ENCODE measurements around the gene FRAS1.
"Not testable (repeated sequence)": the region's sequence is repeated elsewhere in the genome, so short reads cannot be mapped to it uniquely, and the experiment has no call there.

FRAS1 gene

DNA sequence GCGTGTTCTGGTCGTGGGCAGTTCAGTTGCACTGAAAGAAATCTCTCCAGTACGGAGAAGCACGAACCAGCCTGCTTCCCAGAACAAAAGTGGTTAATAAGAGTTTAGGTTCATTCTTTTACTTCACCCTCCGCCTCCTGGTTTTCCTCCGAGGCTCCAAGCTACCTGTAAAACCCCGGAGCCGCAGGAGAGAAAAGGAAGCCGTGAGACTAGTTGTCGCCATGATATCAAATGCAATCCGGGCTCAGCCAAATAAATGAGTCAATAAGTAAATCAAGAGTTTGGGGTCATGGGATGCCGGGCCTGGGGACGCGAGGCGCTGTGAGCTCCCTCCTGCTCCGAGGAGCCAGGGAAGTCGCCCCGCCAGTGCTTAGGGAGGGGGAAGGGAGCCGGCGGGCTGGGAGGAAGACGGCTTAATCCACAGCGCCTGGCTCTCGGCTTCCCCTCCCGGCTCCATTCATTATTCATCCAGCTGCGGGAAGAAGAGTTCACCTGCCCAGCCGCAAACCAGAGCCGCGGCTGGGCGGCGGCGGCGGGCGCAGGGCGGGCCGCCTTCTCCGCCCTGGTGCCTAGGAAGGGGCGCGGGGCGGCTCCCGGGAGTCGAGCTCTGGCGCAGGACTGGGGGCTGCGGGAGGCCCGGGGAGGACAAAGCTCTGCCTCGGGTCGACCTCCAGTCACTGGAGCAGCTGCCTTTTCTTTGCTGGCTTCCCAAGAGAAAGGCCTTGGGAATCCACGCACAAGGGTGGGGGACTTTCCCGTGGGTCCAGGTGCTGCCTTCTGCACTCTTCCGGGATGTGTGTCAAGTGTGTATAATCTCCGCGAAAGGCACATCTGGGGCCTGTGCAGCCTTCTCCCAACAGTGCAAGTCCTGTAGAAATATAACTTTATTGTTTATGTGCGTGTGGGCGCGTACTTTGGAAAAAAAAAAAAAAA lies 1.7 kb downstream of the FRAS1 start:
- no peak for DNase-seq (ENCODE audit: low read depth in 2 of 2)

DNA sequence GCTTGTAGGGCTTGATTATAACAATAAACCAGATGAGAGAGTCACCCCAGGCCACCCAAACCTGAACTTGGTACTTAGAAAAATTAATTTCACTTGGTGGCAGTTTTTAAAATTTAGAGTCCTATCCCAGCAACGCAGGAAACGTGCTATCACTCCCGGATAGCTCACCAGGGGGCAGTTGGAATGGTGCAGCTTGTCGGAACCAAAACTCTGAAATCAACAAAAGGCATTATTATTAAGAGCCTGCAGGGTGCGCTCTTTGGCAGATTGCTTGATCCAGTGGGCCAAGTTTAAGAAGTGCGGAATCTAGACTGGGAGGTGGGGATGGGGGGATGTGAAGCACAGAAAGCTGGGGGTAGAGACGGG lies 2.4 kb downstream of the FRAS1 start:
- no peak for DNase-seq (ENCODE audit: low read depth in 2 of 2)

GRCh38 chr4:78059938-78060337 lies 2.8 kb downstream of the FRAS1 start:
- DNase-seq (ENCODE audit: low read depth in 2 of 2): no peak

DNA sequence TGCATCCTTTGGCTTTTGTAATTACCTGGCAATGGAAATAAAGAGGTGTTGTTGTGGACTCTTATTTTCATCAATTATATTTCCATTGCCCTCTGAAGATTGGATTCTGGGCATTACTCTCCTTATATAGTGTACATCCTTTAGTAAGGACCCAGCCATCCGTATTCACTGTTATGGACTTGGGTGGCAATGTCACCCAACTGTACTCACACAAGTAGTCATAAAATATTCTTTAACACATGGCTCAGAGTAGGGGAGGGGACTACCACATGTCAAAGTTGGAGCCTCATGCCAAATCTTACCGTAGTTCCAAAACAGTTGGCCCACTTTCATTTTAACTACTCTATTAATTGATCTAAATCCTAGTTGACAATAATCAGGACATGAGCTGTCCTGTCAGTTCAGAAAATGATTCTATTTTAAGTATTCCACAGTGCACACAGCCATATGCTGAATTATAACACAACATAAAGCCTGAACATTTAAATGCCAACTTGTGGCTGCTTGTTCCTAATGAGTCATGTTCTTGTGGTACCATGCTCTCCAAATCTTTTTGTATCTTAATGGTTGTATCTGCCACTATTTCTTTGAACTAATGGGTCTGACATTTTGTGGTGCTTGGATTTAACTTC lies 4.9 kb downstream of the FRAS1 start:
- DNase-seq (ENCODE audit: low read depth in 2 of 2): no peak

DNA sequence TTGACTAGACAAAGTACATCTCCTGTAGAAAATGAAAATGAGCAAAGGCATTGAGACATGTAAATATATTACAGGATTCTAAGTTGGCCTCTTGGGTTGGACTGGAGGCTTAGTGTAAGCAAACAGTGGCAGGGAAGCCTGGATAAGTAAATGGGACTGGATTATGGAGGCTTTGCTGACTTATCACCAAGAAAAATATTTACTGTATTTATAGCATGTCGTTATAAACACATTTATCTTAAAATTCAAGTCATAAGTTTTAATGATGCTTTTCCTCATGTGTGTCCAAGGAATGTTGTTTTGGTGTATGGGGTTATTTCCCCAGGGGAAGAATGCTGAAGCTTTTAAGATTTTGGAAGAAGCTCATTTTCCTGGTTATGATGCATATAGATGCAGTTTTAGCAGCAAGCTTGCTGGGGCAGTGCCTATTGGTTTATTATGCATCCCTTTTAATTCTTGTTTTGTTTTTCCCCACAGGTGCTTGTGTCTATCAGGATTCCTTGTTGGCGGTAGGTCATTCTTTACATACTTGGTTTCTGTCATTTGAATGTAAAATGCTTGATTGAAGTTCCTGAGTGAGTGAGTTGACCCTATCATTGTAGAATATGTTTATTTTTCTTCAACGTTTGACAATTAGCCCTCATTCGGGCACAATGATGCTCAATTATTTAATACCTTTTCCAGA lies 8.5 kb downstream of the FRAS1 start:
- DNase-seq (ENCODE audit: low read depth in 2 of 2): no peak

- no peak for DNase-seq (ENCODE audit: low read depth in 2 of 2)
Measured at GRCh38 chr4:78068481-78068880, 11.4 kb downstream of the FRAS1 start.

DNA sequence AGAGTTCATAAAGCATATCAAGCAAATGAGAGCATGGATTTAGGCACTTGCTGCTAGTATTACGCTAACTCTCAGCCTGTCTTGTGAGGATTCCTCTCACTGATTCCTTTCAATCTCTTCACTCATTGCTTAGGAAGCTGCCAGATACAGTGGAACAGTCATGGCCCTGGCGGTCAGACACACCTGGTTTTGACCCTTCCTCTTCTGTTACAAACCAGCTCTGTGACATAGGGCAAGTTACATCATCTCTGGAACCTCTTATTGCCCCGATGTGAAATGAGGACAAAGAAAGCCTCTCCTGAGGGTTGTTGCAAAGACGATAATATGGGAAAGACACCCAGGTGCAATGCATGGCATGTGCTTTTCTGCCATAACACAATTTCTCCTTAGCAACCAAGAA lies 12.2 kb downstream of the FRAS1 start:
- DNase-seq (ENCODE audit: low read depth in 2 of 2): no peak

- no peak for DNase-seq (ENCODE audit: low read depth in 2 of 2)
Measured at GRCh38 chr4:78069859-78070258, 12.7 kb downstream of the FRAS1 start.

DNA sequence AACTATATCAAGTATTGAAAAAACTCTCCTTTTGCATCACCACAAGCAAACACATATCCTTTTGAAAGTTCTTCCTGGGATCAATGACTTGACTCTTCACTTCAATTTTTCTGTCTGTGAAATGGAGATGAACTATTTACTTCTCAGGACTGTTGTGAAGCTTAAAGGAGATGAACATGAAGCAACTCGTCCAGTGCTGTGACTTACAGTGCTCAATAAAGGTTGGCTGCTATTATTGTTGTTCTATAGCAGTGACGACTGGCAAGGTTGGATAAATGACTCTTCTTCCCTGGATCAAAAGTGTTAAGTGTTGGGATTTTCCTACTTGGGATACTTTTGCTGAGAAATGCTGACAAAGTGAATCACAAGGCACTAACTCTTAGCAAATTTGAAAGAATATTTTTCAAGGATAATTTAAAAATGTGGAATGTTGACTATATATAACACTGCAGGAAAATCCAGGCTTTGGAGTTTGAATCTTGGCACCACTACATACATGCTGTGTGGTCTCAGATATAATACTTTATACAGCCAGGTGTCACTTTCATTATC lies 13.7 kb downstream of the FRAS1 start:
- DNase-seq (ENCODE audit: low read depth in 2 of 2): no peak

DNA sequence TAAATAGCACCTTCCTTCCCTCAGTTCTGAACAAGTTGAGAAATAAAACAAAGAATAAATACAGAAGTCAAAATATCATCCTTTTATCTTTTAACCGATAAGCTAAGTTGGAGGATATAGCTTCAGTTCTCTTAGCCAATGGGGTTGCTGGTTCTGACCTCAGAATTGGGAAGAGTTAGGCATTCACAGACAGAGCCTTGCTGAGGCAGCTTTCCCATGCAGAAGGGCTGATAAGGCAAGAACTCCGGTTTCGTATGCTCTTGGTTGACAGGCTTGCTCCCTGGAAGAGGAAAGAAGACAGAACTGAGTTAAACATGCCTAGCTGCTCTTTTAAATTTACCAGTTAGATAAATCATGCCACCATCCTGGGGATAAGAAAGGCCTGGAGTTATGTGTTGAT lies 17.6 kb downstream of the FRAS1 start:
- no peak for DNase-seq (ENCODE audit: low read depth in 2 of 2)

GRCh38 chr4:78075986-78076385 lies 18.9 kb downstream of the FRAS1 start:
- DNase-seq (ENCODE audit: low read depth in 2 of 2): no peak

DNA sequence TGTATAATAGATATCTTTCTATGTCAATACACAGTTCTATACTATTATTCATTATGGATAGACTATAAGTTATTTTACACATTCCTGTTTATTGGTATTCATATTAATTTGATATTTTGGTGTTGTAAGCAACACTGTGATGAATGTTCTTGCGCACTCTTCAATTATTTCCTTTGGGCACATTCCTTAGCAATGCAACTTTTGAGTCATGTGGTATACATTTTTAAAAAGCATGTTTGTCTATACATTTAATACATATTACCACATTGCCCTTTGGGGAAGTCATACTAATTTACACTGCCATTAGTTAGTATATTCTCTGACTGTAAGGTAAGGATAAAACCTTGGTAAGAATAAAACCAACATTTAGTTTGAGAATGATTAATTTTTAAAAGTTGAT lies 21.0 kb downstream of the FRAS1 start:
- DNase-seq (ENCODE audit: low read depth in 2 of 2): no peak

DNA sequence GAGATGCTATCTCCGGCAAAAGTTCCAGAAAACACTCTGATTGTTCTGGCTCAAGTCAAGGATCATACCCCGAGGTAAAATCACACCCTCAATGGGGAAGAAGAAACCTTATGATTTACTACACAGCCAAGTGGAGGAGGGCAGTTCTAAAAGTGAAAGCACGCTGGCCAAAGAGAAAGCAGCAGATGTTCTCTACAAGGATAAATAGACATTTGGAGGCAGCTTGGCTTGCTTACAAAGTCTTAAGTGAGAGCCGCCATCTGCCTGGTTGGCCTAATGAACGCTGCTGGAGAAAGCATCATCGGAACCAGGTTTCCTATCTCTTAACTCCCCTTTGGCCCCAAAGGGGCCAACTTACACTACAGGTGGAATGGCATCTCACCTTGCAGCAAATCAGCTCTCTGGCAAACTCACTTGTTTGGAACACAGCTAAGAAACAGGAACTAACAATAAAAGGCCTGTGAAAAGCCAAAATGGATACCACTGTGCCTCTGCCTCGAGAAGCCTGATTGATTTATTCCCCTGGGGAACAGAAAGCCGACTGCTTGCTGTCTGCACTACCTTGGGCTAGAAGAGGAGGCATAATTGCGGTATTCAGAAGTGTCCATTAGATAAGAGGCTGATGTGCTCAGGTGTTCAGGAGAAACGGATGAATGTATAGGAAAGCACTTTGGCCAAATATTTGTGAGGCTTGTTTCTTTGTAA lies 22.8 kb downstream of the FRAS1 start:
- DNase-seq (ENCODE audit: low read depth in 2 of 2): no peak

GRCh38 chr4:78081541-78081940 lies 24.4 kb downstream of the FRAS1 start:
- no peak for DNase-seq (ENCODE audit: low read depth in 2 of 2)

- DNase-seq (ENCODE audit: low read depth in 2 of 2): no peak
Measured at GRCh38 chr4:78083035-78083434, 25.9 kb downstream of the FRAS1 start.

- DNase-seq (ENCODE audit: low read depth in 2 of 2): no peak
Measured at GRCh38 chr4:78091534-78091933, 34.4 kb downstream of the FRAS1 start.

DNA sequence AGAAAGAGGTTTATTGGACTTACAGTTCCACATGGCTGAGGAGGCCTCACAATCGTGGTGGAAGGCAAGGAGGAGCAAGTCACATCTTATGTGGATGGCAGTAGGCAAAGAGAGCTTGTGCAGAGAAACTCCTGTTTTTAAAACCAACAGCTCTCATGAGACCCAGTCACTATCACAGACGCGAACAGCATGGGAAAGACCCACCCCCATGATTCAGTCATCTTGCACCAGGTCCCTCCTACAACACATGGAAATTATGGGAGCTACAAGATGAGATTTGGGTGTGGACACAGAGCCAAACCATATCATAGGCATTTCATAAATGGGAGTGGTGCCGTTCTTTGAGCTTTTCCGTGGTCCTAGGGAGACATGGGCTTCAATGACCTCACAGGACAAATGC lies 35.2 kb downstream of the FRAS1 start:
- DNase-seq (ENCODE audit: low read depth in 2 of 2): not testable (repeated sequence)

- DNase-seq (ENCODE audit: low read depth in 2 of 2): no peak
Measured at GRCh38 chr4:78092850-78093249, 35.7 kb downstream of the FRAS1 start.

GRCh38 chr4:78095081-78095480 lies 38.0 kb downstream of the FRAS1 start:
- DNase-seq (ENCODE audit: low read depth in 2 of 2): no peak

DNA sequence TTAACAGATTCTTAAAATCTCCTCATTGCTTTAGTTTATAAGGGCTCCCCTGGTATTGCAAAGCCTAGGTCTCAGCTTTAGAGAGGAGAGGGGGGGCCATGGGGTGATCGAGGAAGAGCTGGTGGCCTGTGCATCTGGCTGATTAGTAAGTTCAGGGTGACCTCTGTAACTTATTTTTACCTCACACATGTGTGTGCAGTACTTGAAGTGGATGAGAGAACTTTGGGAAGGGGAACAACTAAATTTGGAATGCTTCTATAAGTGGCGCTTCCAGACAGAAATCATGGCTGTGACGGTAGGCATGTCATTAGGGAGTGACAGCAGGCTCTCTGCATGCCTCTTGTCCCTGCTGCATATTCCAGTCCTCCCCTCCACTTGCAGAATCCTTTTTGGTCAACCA lies 41.9 kb downstream of the FRAS1 start:
- DNase-seq (ENCODE audit: low read depth in 2 of 2): no peak

- no peak for DNase-seq (ENCODE audit: low read depth in 2 of 2)
Measured at GRCh38 chr4:78100060-78100459, 42.9 kb downstream of the FRAS1 start.

DNA sequence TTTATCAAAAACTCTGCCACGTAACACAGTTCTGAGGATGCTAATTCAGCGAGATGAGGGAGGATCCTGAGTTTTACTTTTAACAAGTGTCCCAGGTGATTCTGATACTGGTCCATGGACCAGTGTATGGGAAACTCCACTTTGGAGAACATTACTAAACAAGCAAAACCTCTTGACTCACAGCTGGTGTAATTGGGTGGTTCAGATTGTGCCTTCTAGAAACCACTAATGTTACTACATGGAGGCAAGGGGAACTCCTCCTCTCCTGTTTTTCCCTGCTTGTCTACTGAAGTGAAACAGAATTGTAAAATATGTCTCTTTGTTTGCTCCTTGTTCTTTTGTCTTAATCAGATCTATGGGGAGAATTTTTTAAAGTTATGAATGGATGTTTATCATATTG lies 62.6 kb downstream of the FRAS1 start:
- no peak for DNase-seq (ENCODE audit: low read depth in 2 of 2)
